VCaP (cell line): Measurements from ENCODE around the gene TMEM101.
"Not testable (repeated sequence)": the region's sequence is repeated elsewhere in the genome, so short reads cannot be mapped to it uniquely, and the experiment has no call there.

Experiments used
- H3K27ac ChIP-seq: fragments of 450-650 bp; 2 replicates; pipeline ENCODE4 v1.5.1; 2017
- TF ChIP-seq, protein P1 (sequence below): fragments of 450-650 bp; conservative IDR thresholded peaks from 2 replicates; pipeline ENCODE4 v1.5.1; 2017; ENCODE audit warnings: mild to moderate bottlenecking, moderate library complexity

Gene TMEM101

DNA sequence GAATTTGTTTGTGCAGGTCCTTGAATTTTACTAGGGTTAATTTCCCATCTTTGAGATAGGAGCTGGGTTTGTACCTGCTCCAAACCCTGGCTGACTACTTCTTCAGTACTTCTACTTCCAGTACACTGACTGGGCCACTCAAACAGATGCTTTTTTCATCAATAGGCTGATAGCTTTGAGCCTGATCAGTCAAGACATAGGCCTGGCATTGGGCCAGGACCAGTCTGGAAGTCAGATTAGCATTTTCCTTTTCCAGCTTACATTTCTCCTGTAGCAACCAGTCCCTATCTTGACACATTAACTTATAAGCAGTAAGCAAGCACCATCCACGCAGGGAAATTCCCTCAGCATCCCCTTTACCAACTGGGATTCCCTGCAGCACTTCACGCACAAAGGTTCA, 7.5 kb upstream of the TMEM101 start:
- TF ChIP-seq, protein P1, sequence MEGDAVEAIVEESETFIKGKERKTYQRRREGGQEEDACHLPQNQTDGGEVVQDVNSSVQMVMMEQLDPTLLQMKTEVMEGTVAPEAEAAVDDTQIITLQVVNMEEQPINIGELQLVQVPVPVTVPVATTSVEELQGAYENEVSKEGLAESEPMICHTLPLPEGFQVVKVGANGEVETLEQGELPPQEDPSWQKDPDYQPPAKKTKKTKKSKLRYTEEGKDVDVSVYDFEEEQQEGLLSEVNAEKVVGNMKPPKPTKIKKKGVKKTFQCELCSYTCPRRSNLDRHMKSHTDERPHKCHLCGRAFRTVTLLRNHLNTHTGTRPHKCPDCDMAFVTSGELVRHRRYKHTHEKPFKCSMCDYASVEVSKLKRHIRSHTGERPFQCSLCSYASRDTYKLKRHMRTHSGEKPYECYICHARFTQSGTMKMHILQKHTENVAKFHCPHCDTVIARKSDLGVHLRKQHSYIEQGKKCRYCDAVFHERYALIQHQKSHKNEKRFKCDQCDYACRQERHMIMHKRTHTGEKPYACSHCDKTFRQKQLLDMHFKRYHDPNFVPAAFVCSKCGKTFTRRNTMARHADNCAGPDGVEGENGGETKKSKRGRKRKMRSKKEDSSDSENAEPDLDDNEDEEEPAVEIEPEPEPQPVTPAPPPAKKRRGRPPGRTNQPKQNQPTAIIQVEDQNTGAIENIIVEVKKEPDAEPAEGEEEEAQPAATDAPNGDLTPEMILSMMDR = no peak
- no peak overlapping the region for H3K27ac ChIP-seq

DNA sequence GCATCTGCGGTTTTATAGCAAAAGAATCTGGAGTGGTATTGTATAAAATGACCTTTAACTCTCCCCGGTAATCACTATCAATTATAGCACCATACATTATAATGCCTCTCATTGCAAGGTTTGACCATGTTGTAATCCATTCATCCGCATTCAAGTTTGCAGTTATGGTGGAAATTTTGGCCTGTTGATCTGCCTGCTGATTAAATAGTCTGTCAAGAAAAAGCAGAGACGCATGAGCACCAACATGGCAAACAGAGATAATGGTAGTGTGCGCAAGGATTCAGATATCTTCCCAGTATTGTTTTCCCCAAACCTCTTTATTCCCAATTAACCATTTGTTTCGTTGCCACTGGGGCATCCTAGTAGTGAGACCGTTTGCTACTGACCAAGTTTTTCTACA, 6.5 kb upstream of the TMEM101 start:
- H3K27ac ChIP-seq = not testable (repeated sequence)

DNA sequence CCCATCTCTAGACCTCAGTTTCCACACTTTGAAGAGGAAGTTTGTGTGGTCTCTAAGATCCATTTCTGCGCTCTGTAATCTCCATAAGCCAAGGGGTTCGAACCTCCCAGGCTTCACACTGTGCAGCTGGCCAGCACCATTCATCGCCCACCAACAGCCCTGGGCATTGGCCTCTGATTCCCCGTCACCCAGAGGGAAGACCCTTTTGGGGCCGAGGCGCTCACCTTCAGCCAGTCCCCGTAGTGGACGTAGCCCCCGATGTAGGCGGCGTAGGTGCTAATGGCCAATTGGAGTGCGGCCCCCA, 678 bp downstream of the TMEM101 start:
- TF ChIP-seq, protein P1 = no peak
- H3K27ac ChIP-seq = peak overlapping the region; percentile 95

DNA sequence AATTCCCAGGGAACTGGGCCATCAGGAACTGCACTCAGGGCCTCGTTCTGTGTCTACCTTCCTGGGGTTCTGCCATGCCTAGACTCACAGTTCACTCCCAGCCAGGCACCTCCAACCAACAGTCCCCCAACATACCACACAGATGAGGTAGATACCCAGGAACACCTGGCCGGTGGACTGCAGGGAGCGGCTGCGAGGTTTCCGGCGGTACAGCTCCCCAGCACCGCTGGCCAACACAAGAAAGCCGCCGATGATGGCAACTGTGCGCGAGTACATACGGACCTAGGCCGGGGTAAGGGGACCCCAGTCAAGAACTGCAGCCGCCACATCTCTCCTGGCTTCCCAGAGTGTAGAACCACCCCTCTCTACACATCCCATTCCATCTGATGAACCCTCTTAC, 1.9 kb downstream of the TMEM101 start:
- TF ChIP-seq, protein P1 = no peak
- H3K27ac ChIP-seq = no peak overlapping the region

DNA sequence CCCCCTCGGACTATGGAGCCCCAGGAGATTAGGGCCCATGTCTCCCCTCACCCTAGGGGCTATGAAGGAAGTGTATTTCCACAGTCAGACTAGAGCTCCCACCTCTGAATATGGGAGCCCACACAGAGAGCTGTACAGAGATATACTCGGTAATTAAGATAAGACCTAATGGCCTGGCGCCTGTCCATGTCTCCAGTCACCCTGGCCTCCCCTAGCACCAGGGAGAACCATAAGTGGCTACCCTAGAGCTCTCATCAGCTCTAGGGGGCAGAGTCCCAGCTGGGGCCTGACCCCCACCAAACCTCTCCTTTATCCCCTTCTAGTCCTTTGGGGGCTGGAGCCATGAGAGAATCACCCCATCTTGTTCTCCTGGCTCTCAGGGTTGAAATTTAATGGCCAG, 2.4 kb downstream of the TMEM101 start:
- TF ChIP-seq, protein P1 = no peak

DNA sequence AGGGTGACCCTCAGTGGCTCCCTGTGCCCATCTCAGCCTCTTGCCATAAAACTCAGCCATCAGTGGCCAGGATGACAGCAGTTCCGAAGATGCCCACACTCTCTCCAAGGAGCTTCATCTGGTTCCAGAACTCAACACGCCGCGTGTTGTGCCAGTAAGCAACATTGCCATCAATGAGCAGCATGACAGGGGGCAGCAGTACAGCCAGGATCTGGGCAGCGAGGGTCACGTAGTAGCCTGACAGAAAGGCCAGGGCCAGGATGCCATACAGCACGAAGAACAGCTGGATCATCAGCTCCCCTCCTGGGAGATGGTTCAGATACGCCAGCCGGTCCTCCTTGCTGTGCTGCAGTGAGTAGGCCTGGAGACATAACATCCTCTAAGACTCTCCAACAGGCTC, 2.9 kb downstream of the TMEM101 start:
- TF ChIP-seq, protein P1 = no peak
- 0 out of 2 replicates have a peak overlapping the region, but pooled peaks have one; percentile 5 for H3K27ac ChIP-seq

More for the DNA sequence above, 2.4 kb downstream of the TMEM101 start:
- no peak overlapping the region for H3K27ac ChIP-seq

DNA sequence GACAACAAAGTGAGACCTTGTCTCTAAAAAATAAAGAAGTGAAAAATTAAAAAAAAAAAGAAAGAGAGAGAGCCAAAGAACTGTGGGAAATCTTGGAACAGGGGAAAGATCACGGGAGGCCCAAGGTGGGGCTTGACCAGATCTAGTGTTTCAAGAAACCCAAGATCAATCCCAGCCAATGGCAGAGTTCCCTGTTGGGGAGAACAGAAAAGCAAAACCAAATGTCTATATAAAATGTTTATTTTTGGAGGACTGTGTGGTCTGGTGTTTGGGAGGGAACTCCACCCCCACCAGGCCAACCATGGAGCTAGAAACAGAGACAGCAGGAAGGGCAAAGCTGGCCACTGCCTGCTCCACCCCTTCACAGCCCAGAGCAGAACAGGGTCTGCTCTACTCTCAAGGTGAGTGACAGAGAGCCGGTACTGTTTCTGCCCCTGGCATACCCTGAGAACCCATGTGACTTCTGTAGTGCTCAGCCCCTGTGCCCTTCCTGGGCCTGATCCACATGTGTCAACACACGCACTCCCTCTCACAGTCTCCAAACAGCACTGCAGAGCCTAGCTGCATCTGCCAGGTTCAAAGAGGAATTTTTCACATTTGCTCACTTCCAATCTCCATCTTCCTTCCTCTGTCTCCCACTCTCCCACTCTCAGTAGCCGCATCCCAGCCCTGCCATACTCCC, 3.7 kb downstream of the TMEM101 start:
- TF ChIP-seq, protein P1 = no peak
- H3K27ac ChIP-seq = 0 out of 2 replicates have a peak overlapping the region, but pooled peaks have one; percentile 5

DNA sequence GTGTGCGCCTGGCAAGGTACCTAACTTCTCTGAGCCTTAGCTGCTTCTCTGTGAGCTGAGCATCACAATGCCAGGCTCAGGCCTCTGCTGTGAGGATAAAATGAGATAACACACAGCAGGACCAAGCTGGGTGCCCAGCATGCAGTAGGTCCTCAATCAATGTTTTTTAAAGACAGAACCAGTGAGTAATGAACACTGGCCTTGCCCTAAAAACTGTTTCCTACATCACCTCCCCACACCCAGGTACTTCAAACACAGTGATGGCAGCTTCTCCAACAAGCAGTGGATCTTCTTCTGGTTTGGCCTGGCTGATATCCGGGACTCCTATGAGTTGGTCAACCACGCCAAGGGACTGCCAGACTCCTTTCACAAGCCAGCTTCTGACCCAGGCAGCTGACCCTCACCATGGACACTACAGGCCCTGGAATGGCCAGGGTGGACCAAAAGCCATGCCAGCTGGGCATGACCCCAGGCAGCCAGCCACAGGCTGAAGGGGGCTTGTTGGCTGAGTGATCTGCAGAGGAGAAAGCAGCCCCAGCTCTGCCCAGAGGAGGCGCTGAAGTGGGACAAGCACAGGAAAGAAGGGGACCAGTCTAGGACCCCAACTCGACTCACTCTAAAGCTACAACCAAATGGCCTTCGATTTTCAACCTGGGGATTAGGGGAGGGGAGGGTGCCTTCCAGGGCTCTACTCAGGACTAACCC, 6.4 kb downstream of the TMEM101 start:
- peak overlapping the region; percentile 82 for H3K27ac ChIP-seq
- TF ChIP-seq, protein P1 = no peak
